Spleen (tissue), 7 donors: ENCODE results near the gene XRCC4.

ENCODE experiments used
- POLR2A ChIP-seq, 3 donors: fragments of 450-650 bp; IDR thresholded peaks; one replicate each; pipeline ENCODE4 v1.5.1; 2017; ENCODE audit warnings: antibody characterized with exemption in 3 of 3, mild to moderate bottlenecking in 1 of 3
- POLR2AphosphoS5 ChIP-seq, 3 donors: sonication (generic); formaldehyde crosslinking; IDR thresholded peaks; one replicate each; pipeline ENCODE4 v1.5.1; 2017; ENCODE audit warnings: antibody characterized with exemption in 3 of 3
- TF ChIP-seq, protein P1 (sequence below), 11 experiments: fragments of 200-600 bp in 7 of 11; fragments of 450-650 bp in 4 of 11; sonication (generic) in 4 of 11; IDR thresholded peaks in 8 of 11; conservative IDR thresholded peaks in 3 of 11; 1 replicate in 7 of 11; 2 replicates in 4 of 11; pipeline versions ENCODE4 v1.4.0 to v1.8.0; 2016 to 2021; ENCODE audit warnings: antibody characterized with exemption in 11 of 11, inconsistent platforms in 4 of 11, mild to moderate bottlenecking in 1 of 11
- donor health status: DM: no; HTN: no; CAD: no; lungs with moderate emphysema.
- donor health status: DM: no; HTN: no; CAD: no.
- donor health status: DM: no; HTN: no; CAD: no.

DNA sequence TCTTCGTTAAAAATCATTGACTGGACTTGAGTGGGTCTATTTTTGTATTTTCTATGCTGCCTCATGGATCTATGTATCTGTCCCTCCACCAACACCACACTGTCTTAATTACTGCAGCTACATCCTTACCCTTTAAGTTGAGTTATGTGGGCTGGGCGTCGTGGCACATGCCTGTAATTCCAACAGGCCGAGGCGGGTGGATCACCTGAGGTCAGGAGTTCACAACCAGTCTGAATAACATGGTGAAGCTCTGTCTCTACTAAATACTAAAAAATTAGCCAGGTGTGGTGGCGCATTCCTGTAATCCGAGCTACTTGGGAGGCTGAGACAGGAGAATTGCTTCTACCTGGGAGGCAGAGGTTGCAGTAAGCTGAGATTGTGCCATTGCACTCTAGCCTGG, 48.2 kb downstream of the XRCC4 start:
- TF ChIP-seq, protein P1, sequence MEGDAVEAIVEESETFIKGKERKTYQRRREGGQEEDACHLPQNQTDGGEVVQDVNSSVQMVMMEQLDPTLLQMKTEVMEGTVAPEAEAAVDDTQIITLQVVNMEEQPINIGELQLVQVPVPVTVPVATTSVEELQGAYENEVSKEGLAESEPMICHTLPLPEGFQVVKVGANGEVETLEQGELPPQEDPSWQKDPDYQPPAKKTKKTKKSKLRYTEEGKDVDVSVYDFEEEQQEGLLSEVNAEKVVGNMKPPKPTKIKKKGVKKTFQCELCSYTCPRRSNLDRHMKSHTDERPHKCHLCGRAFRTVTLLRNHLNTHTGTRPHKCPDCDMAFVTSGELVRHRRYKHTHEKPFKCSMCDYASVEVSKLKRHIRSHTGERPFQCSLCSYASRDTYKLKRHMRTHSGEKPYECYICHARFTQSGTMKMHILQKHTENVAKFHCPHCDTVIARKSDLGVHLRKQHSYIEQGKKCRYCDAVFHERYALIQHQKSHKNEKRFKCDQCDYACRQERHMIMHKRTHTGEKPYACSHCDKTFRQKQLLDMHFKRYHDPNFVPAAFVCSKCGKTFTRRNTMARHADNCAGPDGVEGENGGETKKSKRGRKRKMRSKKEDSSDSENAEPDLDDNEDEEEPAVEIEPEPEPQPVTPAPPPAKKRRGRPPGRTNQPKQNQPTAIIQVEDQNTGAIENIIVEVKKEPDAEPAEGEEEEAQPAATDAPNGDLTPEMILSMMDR (IDR thresholded peaks at IDR 0.05 in 8 of 11, conservative IDR thresholded peaks at IDR 0.05 in 3 of 11): no peak
- TF ChIP-seq POLR2A (IDR thresholded peaks at IDR 0.05): no peak
- no peak for TF ChIP-seq POLR2AphosphoS5 (IDR thresholded peaks at IDR 0.05)
